ENCODE measurements around the gene SLC25A43. TPM values are rescaled to one million over a fixed set of nuclear protein-coding genes. Genes with fewer than 3 reads are reported as not detected.
"Not testable (repeated sequence)": the region's sequence is repeated elsewhere in the genome, so short reads cannot be mapped to it uniquely, and the experiment has no call there.

The SLC25A43 gene
- total and polyA plus RNA-seq, 2 experiments from 2014 or later: 28.4 to 53.4 TPM

DNA sequence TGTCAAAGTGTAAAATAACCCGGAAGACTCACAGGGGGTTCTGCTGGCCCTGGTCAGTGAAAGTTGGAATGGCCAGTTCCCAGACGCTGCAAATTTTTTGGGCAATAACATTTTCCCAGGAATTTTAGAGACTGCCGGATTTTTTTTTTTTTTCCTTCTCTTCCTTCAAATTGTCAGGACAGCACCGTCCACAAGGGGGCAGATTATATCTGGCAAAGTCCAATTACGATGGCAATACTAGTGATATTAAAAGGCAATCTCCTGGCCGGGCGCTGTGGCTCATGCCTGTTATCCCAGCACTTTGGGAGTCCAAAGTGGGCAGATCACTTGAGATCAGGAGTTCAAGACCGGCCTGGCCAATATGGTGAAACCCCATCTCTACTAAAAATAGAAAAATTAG lies 89.6 kb downstream of the SLC25A43 start:
- H3K9ac ChIP-seq: no peak overlapping the region
- in situ Hi-C loops (cut with MboI): no loop called here

DNA sequence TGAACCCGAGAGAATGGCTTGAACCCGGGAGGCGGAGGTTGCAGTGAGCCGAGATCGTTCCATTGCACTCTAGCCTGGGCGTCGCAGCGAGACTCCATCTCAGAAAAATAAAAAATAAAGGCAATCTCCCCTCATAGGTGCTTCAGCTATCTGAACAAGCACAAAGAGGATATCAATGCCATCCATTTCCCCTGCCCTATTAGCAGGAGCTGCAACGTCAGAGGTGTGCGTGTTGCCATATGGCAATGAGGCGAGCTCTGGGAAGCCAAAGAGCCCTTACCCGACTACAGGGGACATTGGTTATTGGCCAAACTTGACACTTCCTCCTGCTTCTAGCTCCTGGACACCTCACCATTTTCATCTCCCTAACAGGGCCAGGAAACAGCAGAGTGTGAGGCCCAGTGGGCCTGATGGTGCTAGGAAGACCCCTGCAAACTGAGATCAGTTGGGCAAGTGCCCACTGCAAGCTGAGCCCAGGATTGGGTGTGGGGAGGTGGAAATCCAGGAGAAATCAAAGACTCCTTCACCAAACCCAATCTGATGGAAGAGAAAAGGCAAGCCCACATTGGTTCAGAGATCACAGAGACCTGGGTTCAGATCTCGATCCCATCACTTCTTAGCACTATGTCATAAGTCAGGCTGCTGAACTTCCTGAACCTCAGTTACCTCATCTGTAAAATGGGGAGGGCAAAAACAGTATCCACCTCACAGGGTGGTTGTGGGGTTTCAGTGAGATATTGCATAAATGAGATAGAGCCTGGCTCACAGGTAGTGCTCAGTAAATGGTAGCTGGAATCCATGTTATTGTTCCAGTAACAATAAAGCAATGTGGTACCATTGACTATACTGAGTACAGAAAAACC lies 90.3 kb downstream of the SLC25A43 start:
- no peak overlapping the region for H2AFZ ChIP-seq
- H3K79me2 ChIP-seq (ENCODE audit: insufficient read depth): no peaks in the 10 kb centered on the region
- in situ Hi-C loops (cut with MboI): no loop called here
- H3F3A ChIP-seq (ENCODE audit: insufficient read depth): no peaks in the 10 kb centered on the region
- no peak for DNase-seq
- no peaks in the 10 kb centered on the region for H3K4me1 ChIP-seq (ENCODE audit: insufficient read depth)
- H3K9ac ChIP-seq: no peak overlapping the region
- no peaks in the 10 kb centered on the region for H3K27me3 ChIP-seq (replicated peaks; ENCODE audit: insufficient read depth)
- WGBS, 2 experiments (ENCODE audit: low coverage in 1 of 2, low lambda C conversion rate in 2 of 2, missing lambda C conversion rate in 2 of 2): 61 to 70% methylated on average over 12 to 13 of the region's 13 CpGs
- H3K4me3 ChIP-seq: no peak overlapping the region
- no peaks in the 10 kb centered on the region for H4K20me1 ChIP-seq (ENCODE audit: insufficient read depth)
- H3K27ac ChIP-seq: no peak overlapping the region
- TF ChIP-seq EZH2 (IDR thresholded peaks at IDR 0.05; ENCODE audit: insufficient read depth, poor library complexity, severe bottlenecking): no peak
- no peak for TF ChIP-seq EZH2phosphoT487 (IDR thresholded peaks at IDR 0.05; ENCODE audit: insufficient read depth, low read depth)
- no peaks in the 10 kb centered on the region for H3K9me3 ChIP-seq (ENCODE audit: low read depth)
- H3K36me3 ChIP-seq (ENCODE audit: low read depth): no peaks in the 10 kb centered on the region
- H3K4me2 ChIP-seq (ENCODE audit: unreplicated experiment): no peak overlapping the region
- no peaks in the 10 kb centered on the region for H3K9me2 ChIP-seq (ENCODE audit: insufficient read depth)

More for the DNA sequence above, 89.6 kb downstream of the SLC25A43 start:
- no peak for TF ChIP-seq EZH2 (IDR thresholded peaks at IDR 0.05; ENCODE audit: insufficient read depth, poor library complexity, severe bottlenecking)
- Histone ChIP-seq H2AFZ (no peak overlapping the region; the same call in 1 of the 2 replicates), H3K27me3 (replicated peaks; ENCODE audit: insufficient read depth) (no peaks in the 10 kb centered on the region), H3K9me2 (ENCODE audit: insufficient read depth) (no peaks in the 10 kb centered on the region), H3K9me3 (ENCODE audit: low read depth) (no peaks in the 10 kb centered on the region), H3K79me2 (ENCODE audit: insufficient read depth) (no peaks in the 10 kb centered on the region), H3K4me1 (ENCODE audit: insufficient read depth) (no peaks in the 10 kb centered on the region), H3K4me2 (ENCODE audit: unreplicated experiment) (no peak overlapping the region), H3K4me3 (no peak overlapping the region), H3K27ac (no peak overlapping the region), H3K36me3 (ENCODE audit: low read depth) (no peaks in the 10 kb centered on the region), H4K20me1 (ENCODE audit: insufficient read depth) (no peaks in the 10 kb centered on the region), H3F3A (ENCODE audit: insufficient read depth) (no peaks in the 10 kb centered on the region)
- DNase-seq: peak; percentile 64
- WGBS, 2 experiments (ENCODE audit: low coverage in 1 of 2, low lambda C conversion rate in 2 of 2, missing lambda C conversion rate in 2 of 2): 1 to 3% methylated on average over 8 of the region's 8 CpGs

DNA sequence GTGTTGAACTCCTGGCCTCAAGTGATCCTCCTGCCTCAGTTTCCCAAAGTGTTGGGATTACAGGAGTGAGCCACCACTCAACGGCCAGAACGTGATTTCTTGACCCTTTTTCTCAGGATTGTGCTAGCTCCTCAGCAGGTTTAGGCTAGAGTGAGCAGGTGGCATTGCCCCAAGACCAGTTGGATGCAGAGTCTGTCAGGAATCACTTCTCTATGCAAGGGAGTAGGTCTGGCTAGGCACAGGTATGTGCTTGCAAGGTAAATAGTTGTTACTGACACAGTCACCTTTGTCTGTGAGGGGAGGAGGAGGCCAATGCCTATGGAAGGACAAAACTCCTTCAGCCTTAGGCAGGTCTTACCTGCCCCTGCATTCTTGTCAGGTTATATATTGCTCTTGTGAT lies 93.3 kb downstream of the SLC25A43 start:
- no peak overlapping the region for H2AFZ ChIP-seq
- TF ChIP-seq EZH2phosphoT487 (IDR thresholded peaks at IDR 0.05; ENCODE audit: insufficient read depth, low read depth) (no peak), EZH2 (IDR thresholded peaks at IDR 0.05; ENCODE audit: insufficient read depth, poor library complexity, severe bottlenecking) (no peak)
- DNase-seq: no peak
- no peaks in the 10 kb centered on the region for H3K9me2 ChIP-seq (ENCODE audit: insufficient read depth)
- H3K4me2 ChIP-seq (ENCODE audit: unreplicated experiment): no peak overlapping the region
- no peak overlapping the region for H3K4me3 ChIP-seq
- H3K27ac ChIP-seq: no peak overlapping the region
- no peaks in the 10 kb centered on the region for H3K36me3 ChIP-seq (ENCODE audit: low read depth)
- H3K27me3 ChIP-seq (replicated peaks; ENCODE audit: insufficient read depth): no peaks in the 10 kb centered on the region
- 89% methylated on average over 2 of the region's 2 CpGs; no CpG with 5 or more reads in 1 of the 2 experiments for WGBS, 2 experiments (ENCODE audit: low coverage in 1 of 2, low lambda C conversion rate in 2 of 2, missing lambda C conversion rate in 2 of 2)
- no peaks in the 10 kb centered on the region for H4K20me1 ChIP-seq (ENCODE audit: insufficient read depth)
- no peak overlapping the region for H3K9ac ChIP-seq
- in situ Hi-C loops (cut with MboI): no loop called here
- H3K4me1 ChIP-seq (ENCODE audit: insufficient read depth): no peaks in the 10 kb centered on the region
- H3K79me2 ChIP-seq (ENCODE audit: insufficient read depth): no peaks in the 10 kb centered on the region
- no peaks in the 10 kb centered on the region for H3K9me3 ChIP-seq (ENCODE audit: low read depth)
- no peaks in the 10 kb centered on the region for H3F3A ChIP-seq (ENCODE audit: insufficient read depth)

DNA sequence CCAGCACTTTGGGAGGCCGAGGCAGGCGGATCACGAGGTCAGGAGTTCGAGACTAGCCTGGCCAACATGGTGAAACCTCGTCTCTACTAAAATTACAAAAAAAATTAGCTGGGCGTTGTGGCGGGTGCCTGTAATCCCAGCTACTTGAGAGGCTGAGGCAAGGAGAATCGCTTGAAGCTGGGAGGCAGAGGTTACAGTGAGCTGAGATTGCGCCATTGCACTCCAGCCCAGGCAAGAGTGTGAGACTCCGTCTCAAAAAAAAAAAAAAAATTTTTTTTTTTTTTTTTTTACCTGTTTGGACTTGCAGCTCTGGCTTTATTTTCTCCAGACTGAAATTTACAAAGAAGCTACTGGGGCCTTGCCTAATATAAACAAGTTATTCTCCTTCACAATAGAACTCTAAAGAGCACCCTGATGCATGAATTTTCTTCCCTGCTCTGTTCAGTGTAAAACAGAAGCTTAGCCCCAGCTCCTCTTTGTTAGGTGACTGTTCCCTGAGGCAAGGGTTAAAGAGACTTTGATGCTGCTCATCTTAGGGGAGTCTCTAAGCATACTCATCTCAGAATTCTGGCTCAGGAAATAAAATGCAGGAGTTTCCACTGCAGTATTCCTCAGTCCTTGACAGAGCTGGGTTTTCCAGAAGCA lies 94.8 kb downstream of the SLC25A43 start:
- H3K4me1 ChIP-seq (ENCODE audit: insufficient read depth); H3K9me2 ChIP-seq (ENCODE audit: insufficient read depth); H4K20me1 ChIP-seq (ENCODE audit: insufficient read depth); H3K9ac ChIP-seq; H3F3A ChIP-seq (ENCODE audit: insufficient read depth); in situ Hi-C loops (cut with MboI); H3K4me3 ChIP-seq; H2AFZ ChIP-seq; H3K27me3 ChIP-seq (replicated peaks; ENCODE audit: insufficient read depth); H3K9me3 ChIP-seq (ENCODE audit: low read depth); DNase-seq; H3K27ac ChIP-seq; H3K36me3 ChIP-seq (ENCODE audit: low read depth); H3K4me2 ChIP-seq (ENCODE audit: unreplicated experiment); H3K79me2 ChIP-seq (ENCODE audit: insufficient read depth): not testable (repeated sequence)
- WGBS, 2 experiments (ENCODE audit: low coverage in 1 of 2, low lambda C conversion rate in 2 of 2, missing lambda C conversion rate in 2 of 2): 98 to 99% methylated on average over 8 to 10 of the region's 10 CpGs
